AG04449 (cell line): ENCODE data around the gene TNS3.

Experiments used
- CTCF ChIA-PET: fragments of 350-600 bp; formaldehyde crosslinking; extraction: SDS; loops from one replicate; lab custom pipeline; 2021; ENCODE audit warnings: antibody characterized with exemption; lab: Yijun Ruan, JAX
- POLR2A ChIA-PET: fragments of 400-600, 350-600 bp; formaldehyde crosslinking; extraction: SDS; loops from one replicate; lab custom pipeline; 2020; ENCODE audit warnings: antibody characterized with exemption, inconsistent platforms; lab: Yijun Ruan, JAX
- DNase-seq: peaks from one replicate; pipeline ENCODE4 v3.0.0-alpha.2; 2010; ENCODE audit warnings: low read depth, low spot score
- H3K4me3 ChIP-seq: 2 replicates; pipeline ENCODE4 v1.5.1; 2011; ENCODE audit warnings: low read depth, mild to moderate bottlenecking, control low read depth, low read length
- CTCF ChIP-seq: IDR thresholded peaks from one replicate; pipeline ENCODE4 v1.5.1; 2011; ENCODE audit warnings: mild to moderate bottlenecking, moderate library complexity, low read length, control low read depth, inconsistent platforms; ENCODE audit not compliant: insufficient read depth; ENCODE audit errors: missing control alignments

The TNS3 gene

GRCh38 chr7:47465191-47465590 lies 116.7 kb downstream of the TNS3 start:
- DNase-seq = no peak
- POLR2A ChIA-PET = no interaction called here
- CTCF ChIA-PET = no interaction called here
- H3K4me3 ChIP-seq = no peak overlapping the region
- TF ChIP-seq CTCF = no peak

GRCh38 chr7:47464266-47464665 lies 117.6 kb downstream of the TNS3 start:
- no peak for TF ChIP-seq CTCF
- ChIA-PET POLR2A (no interaction called here), CTCF (no interaction called here)
- DNase-seq = no peak
- H3K4me3 ChIP-seq = no peak overlapping the region

- CTCF ChIA-PET = interaction anchor here (0.7 to 2.2 kb wide), 3 partner anchors 15 to 195 kb away, joined by 4 to 10 read pairs (median 4); no protein-coding TSS in a partner anchor
- DNase-seq = no peak
- no peak for TF ChIP-seq CTCF
- POLR2A ChIA-PET = no interaction called here
- H3K4me3 ChIP-seq = no peak overlapping the region
These were observed 120.2 kb downstream of the TNS3 start for GRCh38 chr7:47461746-47462145.

- CTCF ChIA-PET = interaction anchor here (0.7 to 2.2 kb wide), 4 partner anchors 16 to 195 kb away, joined by 4 to 10 read pairs (median 4); no protein-coding TSS in a partner anchor
- DNase-seq = peak; percentile 28
- POLR2A ChIA-PET = no interaction called here
- no peak overlapping the region for H3K4me3 ChIP-seq
- TF ChIP-seq CTCF = no peak
These were observed 120.8 kb downstream of the TNS3 start for GRCh38 chr7:47461161-47461560.

- ChIA-PET POLR2A (no interaction called here), CTCF (interaction anchor here (1.2 to 2.2 kb wide), 3 partner anchors 24 to 194 kb away, joined by 4 to 10 read pairs (median 4); no protein-coding TSS in a partner anchor)
- no peak for TF ChIP-seq CTCF
- DNase-seq = no peak
- H3K4me3 ChIP-seq = no peak overlapping the region
These were observed 121.5 kb downstream of the TNS3 start for GRCh38 chr7:47460251-47460989.

- ChIA-PET CTCF (no interaction called here), POLR2A (no interaction called here)
- no peak for TF ChIP-seq CTCF
- DNase-seq = no peak
- no peak overlapping the region for H3K4me3 ChIP-seq
These were observed 123.4 kb downstream of the TNS3 start for GRCh38 chr7:47458486-47458885.
